ENCODE measurements around the gene CD7. TPM values are rescaled to one million over a fixed set of nuclear protein-coding genes. Genes with fewer than 3 reads are reported as not detected.
A peak's percentile ranks its signal among the peaks of the same experiment; 100 is the strongest.

Gene CD7
- total and polyA plus RNA-seq, 9 of the 15 experiments (the other 6 are each of a cell fraction or from before 2014, with no cell fraction given), result 0.21 to 0.35 TPM; not detected in 7

- Histone ChIP-seq H3K4me2 (ENCODE audit: insufficient read depth, low read length) (peak overlapping the region; percentile 49), H3K9me3 (replicated peaks; ENCODE audit: control insufficient read depth, insufficient read depth, low read depth, low read length) (peaks cover 4% of the 10 kb centered on the region), H3K9me1 (ENCODE audit: control insufficient read depth, insufficient read depth, low read length) (no peaks in the 10 kb centered on the region), H3K4me3 (no peak overlapping the region), H3K79me2 (ENCODE audit: control insufficient read depth, insufficient read depth, low read length) (no peaks in the 10 kb centered on the region), H3K36me3 (ENCODE audit: control insufficient read depth, insufficient read depth, low read length) (no peaks in the 10 kb centered on the region), H2AFZ (ENCODE audit: low read depth, low read length) (no peak overlapping the region), H3K9ac (ENCODE audit: insufficient read depth in 1 of 2, low read depth in 2 of 2, low read length in 2 of 2) (peak overlapping the region in 1 of 2 experiments; percentile 83; a peak in 2 of 4 replicates), H3K27me3 (ENCODE audit: control insufficient read depth in 2 of 2, insufficient read depth in 2 of 2, low read length in 2 of 2) (no peaks in the 10 kb centered on the region), H3K27ac (ENCODE audit: extremely low read depth, low read depth, low read length) (peak overlapping the region; percentile 41; the same call in 1 of the 3 replicates), H3K4me1 (replicated peaks in 1 of 2; ENCODE audit: control insufficient read depth in 2 of 2, insufficient read depth in 2 of 2, low read length in 2 of 2) (peaks cover 51 to 98% of the 10 kb centered on the region in 2 experiments), H4K20me1 (replicated peaks; ENCODE audit: control insufficient read depth, insufficient read depth, low read length) (no peaks in the 10 kb centered on the region)
- intact Hi-C loops (cut with micrococcal nuclease) (no loop called here), in situ Hi-C loops (cut with MboI) (no loop called here)
- peak; percentile 80 to 84 (median 82) for DNase-seq (ENCODE audit: extremely low read depth in 1 of 4, low spot score in 3 of 4)
- ChIA-PET CTCF (ENCODE audit: low intra/inter-chr PET ratio) (no interaction called here), POLR2A (interaction anchor here (0.6 to 1.1 kb wide), 3 partner anchors 9 to 223 kb away, joined by 3 to 4 read pairs (median 4); partner anchors contain the start of gene SLC16A3)
- WGBS (ENCODE audit: insufficient coverage, low coverage, missing lambda C conversion rate), result 51% methylated on average over 10 of the region's 21 CpGs
- FAIRE-seq, result peak; percentile 90
- no TSS peak for BruUV-seq (replicated peaks)
- ATAC-seq, result peak; percentile 60
- no peak for TF ChIP-seq FOXM1 (IDR thresholded peaks at IDR 0.05; ENCODE audit: low read depth)
- TF ChIP-seq FOXM1 (CRISPR knock-in tag; IDR thresholded peaks at IDR 0.05; ENCODE audit: low read depth), result no peak
- no peak for TF ChIP-seq AFF1 (IDR thresholded peaks at IDR 0.05; ENCODE audit: low read depth in 1 of 2, partially characterized antibody in 2 of 2)
- no peak for TF ChIP-seq ZNF655 (CRISPR knock-in tag; IDR thresholded peaks at IDR 0.05)
- TF ChIP-seq TEAD4 (IDR thresholded peaks at IDR 0.05; ENCODE audit: low read length), result peak; percentile 59
- TF ChIP-seq TEAD4 (CRISPR knock-in tag; IDR thresholded peaks at IDR 0.05; ENCODE audit: borderline replicate concordance), result no peak
- TF ChIP-seq ZBTB2 (IDR thresholded peaks at IDR 0.05), result peak; percentile 74
- no peak for TF ChIP-seq ZNF263 (CRISPR knock-in tag; IDR thresholded peaks at IDR 0.05; ENCODE audit: borderline replicate concordance)
- TF ChIP-seq ATF6 (CRISPR knock-in tag; IDR thresholded peaks at IDR 0.05), result no peak
- TF ChIP-seq CBFA2T2 (conservative IDR thresholded peaks at IDR 0.05), result peak; percentile 73
These were observed 6.3 kb upstream of the CD7 start for GRCh38 chr17:82323514-82324234.

Data from K562 (cell line).